Measurements from ENCODE around the gene DHRS13. TPM values are rescaled to one million over a fixed set of nuclear protein-coding genes. Genes with fewer than 3 reads are reported as not detected.

The DHRS13 gene
- total RNA-seq, 4 donors from 2014 or later: 0.25 to 3.7 (median 2.4) TPM

DNA sequence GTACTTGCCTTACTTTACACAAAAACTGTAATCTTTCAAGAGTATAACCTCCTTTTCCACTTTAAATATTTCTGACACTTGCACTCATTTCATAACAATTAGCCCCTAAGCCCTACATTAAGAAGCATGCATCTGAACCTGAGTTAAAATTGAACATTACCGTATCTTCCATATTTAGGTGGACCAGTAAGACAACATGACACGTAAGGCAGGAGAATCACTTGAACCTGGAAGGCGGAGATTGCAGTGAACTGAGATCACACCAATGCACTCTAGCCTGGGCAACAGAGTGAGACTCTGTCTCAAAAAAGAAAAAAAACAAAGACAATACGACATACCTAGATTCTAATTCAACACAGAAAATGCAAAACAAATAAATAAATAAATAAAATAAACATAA is 41.5 kb upstream of the DHRS13 start:
- Histone ChIP-seq H3K36me3 (no peaks in the 10 kb centered on the region), H3K27me3 (no peaks in the 10 kb centered on the region), H3K4me3 (no peak overlapping the region), H3K9me3 (no peaks in the 10 kb centered on the region), H3K27ac (peak overlapping the region; percentile 96 to 97 (median 96)), H3K4me1 (peaks cover 86 to 91% of the 10 kb centered on the region in 2 donors)
- DNase-seq: no peak
- intact Hi-C loops (cut with DNase I; ENCODE audit: low total_unique reads) (no loop called here), in situ Hi-C loops (cut with MboI; ENCODE audit: low sequenced_read_pairs in 4 of 4) (no loop called here)
- TF ChIP-seq, protein P1, sequence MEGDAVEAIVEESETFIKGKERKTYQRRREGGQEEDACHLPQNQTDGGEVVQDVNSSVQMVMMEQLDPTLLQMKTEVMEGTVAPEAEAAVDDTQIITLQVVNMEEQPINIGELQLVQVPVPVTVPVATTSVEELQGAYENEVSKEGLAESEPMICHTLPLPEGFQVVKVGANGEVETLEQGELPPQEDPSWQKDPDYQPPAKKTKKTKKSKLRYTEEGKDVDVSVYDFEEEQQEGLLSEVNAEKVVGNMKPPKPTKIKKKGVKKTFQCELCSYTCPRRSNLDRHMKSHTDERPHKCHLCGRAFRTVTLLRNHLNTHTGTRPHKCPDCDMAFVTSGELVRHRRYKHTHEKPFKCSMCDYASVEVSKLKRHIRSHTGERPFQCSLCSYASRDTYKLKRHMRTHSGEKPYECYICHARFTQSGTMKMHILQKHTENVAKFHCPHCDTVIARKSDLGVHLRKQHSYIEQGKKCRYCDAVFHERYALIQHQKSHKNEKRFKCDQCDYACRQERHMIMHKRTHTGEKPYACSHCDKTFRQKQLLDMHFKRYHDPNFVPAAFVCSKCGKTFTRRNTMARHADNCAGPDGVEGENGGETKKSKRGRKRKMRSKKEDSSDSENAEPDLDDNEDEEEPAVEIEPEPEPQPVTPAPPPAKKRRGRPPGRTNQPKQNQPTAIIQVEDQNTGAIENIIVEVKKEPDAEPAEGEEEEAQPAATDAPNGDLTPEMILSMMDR (IDR thresholded peaks at IDR 0.05 in 4 of 5, conservative IDR thresholded peaks at IDR 0.05 in 1 of 5): no peak
- TF ChIP-seq POLR2A (IDR thresholded peaks at IDR 0.05): peak in 1 of 2 donors; percentile 41
- peak; percentile 35 to 52 for ATAC-seq

DNA sequence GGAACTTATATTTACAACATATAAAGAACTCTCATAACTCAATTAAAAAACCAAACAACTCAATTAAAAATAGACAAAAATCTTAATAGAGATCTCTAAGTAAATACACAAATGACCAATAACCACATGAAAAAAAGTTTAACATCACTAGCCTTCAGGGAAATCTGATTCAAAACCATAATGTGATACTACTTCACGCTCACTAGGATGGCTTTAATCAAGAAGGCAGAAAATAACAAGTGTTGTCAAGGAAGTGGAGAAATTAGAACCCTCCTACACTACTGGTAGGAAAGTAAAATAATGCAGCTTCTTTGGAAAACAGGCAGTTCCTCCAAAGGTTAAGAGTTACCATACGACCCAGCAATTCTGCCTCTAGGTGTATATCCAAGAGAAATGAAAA is 40.0 kb upstream of the DHRS13 start:
- H3K27ac ChIP-seq: peak overlapping the region; percentile 96 to 97 (median 96)
- peaks cover 92 to 98% of the 10 kb centered on the region in 2 donors for H3K4me1 ChIP-seq

DNA sequence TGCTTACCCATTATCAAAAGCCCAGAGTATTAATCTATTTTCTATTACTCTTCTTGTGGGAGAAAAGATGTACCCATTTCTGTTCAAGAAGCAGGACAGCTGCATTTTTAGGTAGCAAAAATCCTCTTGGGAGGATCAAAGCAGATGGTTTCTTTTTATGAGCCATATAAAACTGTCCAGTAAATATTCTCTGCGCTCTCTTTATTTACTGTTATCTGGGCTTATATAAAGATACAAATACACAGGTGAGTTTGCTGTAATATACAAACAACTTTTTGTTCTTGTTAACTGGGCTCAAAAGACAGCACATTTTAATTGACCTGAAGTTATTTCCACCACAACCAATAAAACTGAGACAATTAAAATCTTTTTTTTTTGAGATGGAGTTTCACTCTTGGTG is 38.4 kb upstream of the DHRS13 start:
- Histone ChIP-seq H3K9me3 (no peaks in the 10 kb centered on the region), H3K27ac (peak overlapping the region; percentile 80 to 97 (median 96)), H3K27me3 (no peaks in the 10 kb centered on the region), H3K4me1 (peaks cover 92 to 97% of the 10 kb centered on the region in 2 donors), H3K36me3 (no peaks in the 10 kb centered on the region), H3K4me3 (no peak overlapping the region)
- intact Hi-C loops (cut with DNase I; ENCODE audit: low total_unique reads) (no loop called here), in situ Hi-C loops (cut with MboI; ENCODE audit: low sequenced_read_pairs in 4 of 4) (no loop called here)
- no peak for ATAC-seq
- no peak for TF ChIP-seq POLR2A (IDR thresholded peaks at IDR 0.05)
- TF ChIP-seq, protein P1 (IDR thresholded peaks at IDR 0.05 in 4 of 5, conservative IDR thresholded peaks at IDR 0.05 in 1 of 5): no peak
- DNase-seq: no peak

More for the DNA sequence above, 40.0 kb upstream of the DHRS13 start:
- Histone ChIP-seq H3K36me3 (no peaks in the 10 kb centered on the region), H3K9me3 (no peaks in the 10 kb centered on the region), H3K27me3 (no peaks in the 10 kb centered on the region), H3K4me3 (no peak overlapping the region)
- in situ Hi-C loops (cut with MboI; ENCODE audit: low sequenced_read_pairs in 4 of 4): no loop called here
- intact Hi-C loops (cut with DNase I; ENCODE audit: low total_unique reads): no loop called here
- no peak for TF ChIP-seq POLR2A (IDR thresholded peaks at IDR 0.05)
- TF ChIP-seq, protein P1 (IDR thresholded peaks at IDR 0.05 in 4 of 5, conservative IDR thresholded peaks at IDR 0.05 in 1 of 5): no peak
- no peak for ATAC-seq
- no peak for DNase-seq

DNA sequence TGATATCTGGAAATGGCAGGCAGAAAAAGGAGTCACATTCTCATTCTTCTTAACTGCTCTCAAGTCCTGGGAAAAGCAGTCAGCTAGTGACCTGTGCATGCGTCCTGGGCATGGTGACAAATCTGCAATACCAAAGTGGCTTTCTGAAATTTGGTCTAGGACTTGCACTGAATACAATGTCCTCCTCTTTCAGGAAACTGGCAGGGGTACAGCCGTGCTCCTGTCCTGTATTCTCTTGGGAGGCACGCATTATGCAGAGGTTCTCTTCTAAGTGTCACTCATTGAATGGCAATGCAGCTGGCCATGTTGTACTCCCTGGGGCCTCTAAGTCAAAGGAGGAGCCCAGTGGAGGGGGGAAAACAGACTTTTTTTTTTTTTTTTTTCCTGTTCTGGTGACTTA is 37.8 kb upstream of the DHRS13 start:
- Histone ChIP-seq H3K27me3 (no peaks in the 10 kb centered on the region), H3K9me3 (no peaks in the 10 kb centered on the region), H3K4me3 (peak overlapping the region in 2 of 4 donors; percentile 8 to 17), H3K27ac (peak overlapping the region; percentile 80 to 97 (median 96)), H3K36me3 (no peaks in the 10 kb centered on the region), H3K4me1 (peaks cover 92 to 97% of the 10 kb centered on the region in 2 donors)
- in situ Hi-C loops (cut with MboI; ENCODE audit: low sequenced_read_pairs in 4 of 4) (no loop called here), intact Hi-C loops (cut with DNase I; ENCODE audit: low total_unique reads) (no loop called here)
- DNase-seq (peak; percentile 81 to 90), ATAC-seq (peak; percentile 80 to 82)
- TF ChIP-seq POLR2A (IDR thresholded peaks at IDR 0.05): no peak
- TF ChIP-seq, protein P1 (IDR thresholded peaks at IDR 0.05 in 4 of 5, conservative IDR thresholded peaks at IDR 0.05 in 1 of 5): no peak

DNA sequence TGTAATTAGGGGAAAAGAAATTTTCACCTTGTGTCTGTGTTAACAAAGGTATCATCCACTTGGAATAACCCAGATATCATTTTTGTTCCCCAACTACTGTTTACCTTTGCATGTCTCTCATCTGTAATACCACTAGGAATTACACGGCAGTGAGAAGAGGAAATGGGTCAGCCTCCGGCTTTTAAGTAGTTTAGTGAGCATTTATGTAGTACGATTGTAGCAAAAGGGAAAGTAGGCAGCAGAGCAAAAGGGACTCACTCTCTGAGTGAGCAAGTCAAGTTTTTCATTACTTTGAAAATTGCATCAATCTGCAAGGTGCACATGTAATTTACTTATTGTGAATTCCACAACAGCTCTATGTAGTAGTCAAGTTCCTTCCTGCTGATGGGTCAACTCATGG is 37.3 kb upstream of the DHRS13 start:
- no peak for TF ChIP-seq POLR2A (IDR thresholded peaks at IDR 0.05)
- in situ Hi-C loops (cut with MboI; ENCODE audit: low sequenced_read_pairs in 4 of 4): no loop called here
- H3K9me3 ChIP-seq: no peaks in the 10 kb centered on the region
- H3K4me1 ChIP-seq: peaks cover 91 to 97% of the 10 kb centered on the region in 2 donors
- intact Hi-C loops (cut with DNase I; ENCODE audit: low total_unique reads): no loop called here
- no peaks in the 10 kb centered on the region for H3K36me3 ChIP-seq
- H3K27ac ChIP-seq: peak overlapping the region; percentile 80 to 97 (median 96)
- no peaks in the 10 kb centered on the region for H3K27me3 ChIP-seq
- ATAC-seq (no peak), DNase-seq (no peak)
- H3K4me3 ChIP-seq: peak overlapping the region in 2 of 4 donors; percentile 8 to 17
